Uterus (tissue), 2 donors: Measurements from ENCODE around the gene GAS1.

Experiments
- CTCF ChIP-seq, 4 experiments: fragments of 200-600 bp in 2 of 4; fragments of 450-650 bp in 2 of 4; sonication (generic) in 2 of 4; IDR thresholded peaks; one replicate each; pipeline ENCODE4 v1.5.1; 2016 to 2019; ENCODE audit warnings: antibody characterized with exemption in 4 of 4, mild to moderate bottlenecking in 2 of 4, moderate library complexity in 1 of 4
- POLR2A ChIP-seq, 2 donors: fragments of 450-650 bp; IDR thresholded peaks; one replicate each; pipeline ENCODE4 v1.6.1; 2016; ENCODE audit warnings: antibody characterized with exemption in 2 of 2, mild to moderate bottlenecking in 1 of 2, moderate library complexity in 1 of 2

DNA sequence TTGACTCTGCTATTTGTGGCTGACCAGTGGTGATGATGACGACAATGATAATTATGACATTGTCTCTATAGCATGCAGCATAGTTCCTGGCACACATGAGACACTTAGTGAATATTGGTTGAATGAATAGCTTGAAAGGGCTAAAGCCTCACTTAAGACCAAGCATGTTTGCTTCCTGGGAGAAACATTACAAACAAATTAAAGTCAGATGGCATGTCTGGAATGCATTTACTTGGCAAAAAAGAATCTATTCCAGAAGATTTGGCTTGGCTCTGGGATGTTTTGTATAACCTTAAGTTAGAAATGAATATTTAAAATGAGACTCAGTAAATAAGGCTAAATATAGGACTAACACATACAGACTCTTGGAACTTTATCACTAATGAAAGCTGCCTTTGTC is 21.6 kb downstream of the GAS1 start:
- TF ChIP-seq CTCF (IDR thresholded peaks at IDR 0.05) (no peak), POLR2A (IDR thresholded peaks at IDR 0.05) (no peak)
